ENCODE results near the gene EEIG1. TPM values are rescaled to one million over a fixed set of nuclear protein-coding genes. Genes with fewer than 3 reads are reported as not detected.

The EEIG1 gene
- total RNA-seq, 1 experiment from 2014 or later, result 52.3 TPM

- Mint-ChIP-seq H3K27me3 (ENCODE audit: low read depth) (no peaks in the 10 kb centered on the region), H3K4me1 (peaks cover 63 to 81% of the 10 kb centered on the region in 2 experiments), H3K36me3 (ENCODE audit: insufficient read depth in 1 of 3, low read depth in 3 of 3) (peaks cover 0 to 7% (median 0%) of the 10 kb centered on the region in 3 experiments; a peak in 2 of 7 replicates), H3K27ac (peak overlapping the region; percentile 77 to 92 (median 83); a peak in 6 of 7 replicates), H3K9me3 (no peaks in the 10 kb centered on the region; a peak in 1 of 5 replicates), H3K4me3 (no peak overlapping the region)
- no peak overlapping the region for H3K4ac ChIP-seq (ENCODE audit: low read depth, low read length)
- no peak overlapping the region for H2AFZ ChIP-seq (ENCODE audit: low read length)
- no peak overlapping the region for H2BK15ac ChIP-seq (ENCODE audit: low read depth, low read length)
- H3K23me2 ChIP-seq (ENCODE audit: insufficient read length, low read depth, low read length, poor library complexity, severe bottlenecking), result no peaks in the 10 kb centered on the region
- no peak overlapping the region for H4K8ac ChIP-seq (replicated peaks; ENCODE audit: insufficient read length, low read depth, low read length)
- no peak for TF ChIP-seq CTCF (conservative IDR thresholded peaks at IDR 0.05)
- H2AK5ac ChIP-seq (ENCODE audit: insufficient read length, low read length), result no peak overlapping the region
- no peaks in the 10 kb centered on the region for H3K9me3 ChIP-seq (ENCODE audit: control insufficient read depth, low read depth, low read length)
- no peak overlapping the region for H4K5ac ChIP-seq (ENCODE audit: insufficient read length, low read depth, low read length)
- no peak overlapping the region for H2BK12ac ChIP-seq (ENCODE audit: insufficient read length, low read depth, low read length)
- H4K91ac ChIP-seq (ENCODE audit: insufficient read length, low read depth, low read length), result no peak overlapping the region
- H3K9ac ChIP-seq (ENCODE audit: extremely low read depth, insufficient read length, low read length), result no peak overlapping the region
- WGBS (ENCODE audit: extremely low coverage, insufficient read length, low lambda C conversion rate), result no CpG with 5 or more reads among the region's 10 CpGs
- no peak overlapping the region for H2BK20ac ChIP-seq (ENCODE audit: low read depth, low read length, poor library complexity, severe bottlenecking)
- no peak overlapping the region for H2BK120ac ChIP-seq (ENCODE audit: low read depth, low read length, poor library complexity, severe bottlenecking)
- DNase-seq, result no peak
- H3K18ac ChIP-seq (ENCODE audit: insufficient read length, low read depth, low read length), result no peak overlapping the region
- no peak overlapping the region for H3K4me2 ChIP-seq (ENCODE audit: insufficient read depth, insufficient read length, low read length)
- peaks cover 5% of the 10 kb centered on the region; the same call in 1 of the 2 replicates for H3K4me1 ChIP-seq (ENCODE audit: insufficient read depth, low read length)
- H3K14ac ChIP-seq (ENCODE audit: insufficient read depth, low read length), result no peak overlapping the region
- peaks cover 2% of the 10 kb centered on the region for H3K79me1 ChIP-seq (ENCODE audit: insufficient read depth, low read depth, low read length, poor library complexity, severe bottlenecking)
- H2BK5ac ChIP-seq (ENCODE audit: insufficient read length, low read length), result no peak overlapping the region
- H3T11ph ChIP-seq (ENCODE audit: low read length), result no peak overlapping the region
- no peak overlapping the region for H3K27ac ChIP-seq (ENCODE audit: insufficient read length, low read depth, low read length)
- H3K23ac ChIP-seq (ENCODE audit: insufficient read length, low read depth, low read length), result no peak overlapping the region
- H4K20me1 ChIP-seq (ENCODE audit: control insufficient read depth, insufficient read depth, insufficient read length), result peaks cover 2% of the 10 kb centered on the region
- peaks cover 35% of the 10 kb centered on the region; the same call in 1 of the 2 replicates for H3K79me2 ChIP-seq (ENCODE audit: insufficient read depth, low read length)
- H3K56ac ChIP-seq (ENCODE audit: insufficient read length, low read depth, low read length), result no peak overlapping the region
- no peaks in the 10 kb centered on the region for H3K27me3 ChIP-seq (ENCODE audit: insufficient read depth, low read length)
Measured at GRCh38 chr9:127968700-127969383, 11.9 kb downstream of the EEIG1 start.

All from H9 (cell line).